ACHN (cell line): Measurements from ENCODE around the gene RAB1A.
"Not testable (repeated sequence)": the region's sequence is repeated elsewhere in the genome, so short reads cannot be mapped to it uniquely, and the experiment has no call there.

Source experiments
- DNase-seq: peaks from one replicate; pipeline ENCODE4 v3.0.0-alpha.2; 2015
- in situ Hi-C: cut with HindIII; loops from 2 replicates; pipeline ENCODE4 v1.10.0; 2017; ENCODE audit warnings: low sequenced_read_pairs, low pct_ligation_motif_present, low pct_unique_long_range_greater_than_20kb

RAB1A gene

DNA sequence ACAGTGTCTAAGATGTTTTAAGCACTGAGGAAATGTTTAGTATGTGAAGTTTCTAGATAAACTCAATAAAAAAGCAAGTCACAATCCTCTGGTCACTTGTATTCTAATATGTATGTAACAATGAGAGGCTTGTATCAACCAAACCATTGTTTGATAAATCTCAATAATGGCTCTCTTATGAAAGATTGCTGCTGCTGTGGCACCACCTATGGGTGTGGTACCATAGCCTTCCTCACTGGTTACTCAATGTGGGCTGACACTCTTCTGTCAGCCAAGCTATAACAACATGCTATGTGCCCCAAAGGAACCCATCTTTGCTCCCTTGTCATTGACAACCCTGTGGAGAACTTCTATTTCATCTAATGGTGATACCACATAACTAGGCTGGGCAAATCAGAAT, 12.6 kb upstream of the RAB1A start:
- in situ Hi-C loops, result no loop called here
- DNase-seq, result no peak

DNA sequence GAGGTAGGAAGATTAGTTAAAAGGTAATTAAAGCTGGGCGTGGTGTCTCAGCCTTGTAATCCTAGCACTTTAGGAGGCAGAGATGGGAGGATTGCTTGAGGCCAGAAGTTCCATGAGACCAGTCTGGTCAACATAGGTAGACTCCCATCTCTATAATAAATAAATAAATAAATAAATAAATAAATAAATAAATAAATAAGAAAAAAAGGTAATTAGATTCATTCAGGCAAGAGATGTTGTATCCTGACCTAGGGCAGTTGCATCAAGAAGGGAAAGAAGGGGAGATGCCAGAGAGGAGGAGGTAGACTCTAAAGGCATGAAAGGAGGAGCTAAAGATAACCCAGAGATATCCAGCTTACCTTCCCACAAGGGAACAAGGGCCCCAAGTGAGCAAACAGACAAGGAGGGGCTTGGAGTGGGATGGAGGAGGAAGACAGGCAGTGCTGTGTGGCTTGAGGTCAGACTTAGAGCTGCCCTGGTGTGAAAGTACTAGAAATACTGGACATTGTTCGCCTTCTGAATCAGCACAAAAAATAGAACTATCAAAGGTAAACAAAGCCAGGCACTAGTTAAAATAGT, 7.4 kb upstream of the RAB1A start:
- in situ Hi-C loops, result no loop called here
- DNase-seq, result no peak

DNA sequence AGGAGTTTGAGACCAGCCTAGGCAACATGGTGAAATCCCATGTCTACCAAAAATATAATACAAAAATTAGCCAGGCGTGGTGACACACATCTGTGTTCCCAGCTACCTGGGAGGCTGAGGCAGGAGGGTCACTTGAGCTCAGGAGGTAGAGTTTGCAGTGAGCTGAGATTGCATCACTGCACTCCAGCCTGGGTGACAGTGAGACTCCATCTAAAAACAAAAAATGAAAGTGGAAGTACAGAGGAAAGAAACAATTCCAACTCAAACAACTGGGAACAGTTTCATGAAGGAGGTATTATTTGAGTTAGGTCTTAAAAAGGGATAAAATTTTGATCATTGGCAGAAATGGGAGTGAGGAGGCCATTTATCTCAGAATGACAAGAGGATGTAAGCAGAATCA, 6.3 kb upstream of the RAB1A start:
- DNase-seq, result no peak
- in situ Hi-C loops, result no loop called here

- in situ Hi-C loops, result no loop called here
- DNase-seq, result no peak
These were observed 4.3 kb upstream of the RAB1A start for GRCh38 chr2:65134158-65134557.

- in situ Hi-C loops, result no loop called here
- DNase-seq, result no peak
These were observed 3.7 kb upstream of the RAB1A start for GRCh38 chr2:65133626-65134025.

DNA sequence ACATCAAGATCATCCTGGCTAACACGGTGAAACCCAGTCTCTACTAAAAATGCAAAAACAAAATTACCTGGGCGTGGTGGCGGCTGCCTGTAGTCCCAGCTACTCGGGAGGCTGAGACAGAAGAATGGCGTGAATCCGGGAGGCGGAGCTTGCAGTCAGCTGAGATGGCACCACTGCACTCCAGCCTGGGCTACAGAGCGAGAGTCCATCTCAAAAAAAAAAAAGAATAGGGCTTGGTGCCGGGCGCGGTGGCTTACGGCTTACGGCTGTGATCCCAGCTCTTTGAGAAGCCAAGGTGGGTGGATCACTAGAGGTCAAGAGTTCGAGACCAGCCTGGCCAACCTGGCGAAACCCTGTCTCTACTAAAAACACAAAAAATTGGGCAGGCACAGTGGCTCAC, 3.0 kb upstream of the RAB1A start:
- in situ Hi-C loops, DNase-seq: not testable (repeated sequence)

DNA sequence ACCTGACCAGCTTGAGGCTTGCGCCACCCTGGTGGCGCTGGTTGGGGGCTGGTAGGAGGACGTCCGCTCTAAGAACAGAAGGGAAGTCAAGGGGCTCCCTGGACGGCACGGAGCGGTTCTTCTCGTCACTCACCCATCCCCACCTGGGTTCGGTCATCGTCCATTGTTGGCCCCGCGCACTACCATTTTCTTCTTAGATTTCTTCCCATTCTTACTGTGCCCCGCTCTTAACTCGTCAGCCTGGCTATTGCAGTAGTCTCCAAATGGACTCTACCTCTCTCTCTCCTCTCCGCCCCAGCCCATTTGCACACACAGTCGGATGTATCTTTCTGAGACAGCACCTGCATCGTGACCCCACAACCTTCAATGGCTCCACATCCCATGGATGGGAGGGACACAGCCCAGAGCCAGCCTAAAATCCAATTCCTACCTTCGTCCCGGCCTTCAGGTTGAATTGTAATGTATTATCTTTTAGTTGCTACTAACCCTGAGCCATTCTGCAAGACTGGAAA, 814 bp upstream of the RAB1A start:
- DNase-seq, result no peak
- in situ Hi-C loops, result no loop called here

GRCh38 chr2:65129286-65129825, 550 bp downstream of the RAB1A start:
- DNase-seq, result peak; percentile 25
- in situ Hi-C loops, result no loop called here

DNA sequence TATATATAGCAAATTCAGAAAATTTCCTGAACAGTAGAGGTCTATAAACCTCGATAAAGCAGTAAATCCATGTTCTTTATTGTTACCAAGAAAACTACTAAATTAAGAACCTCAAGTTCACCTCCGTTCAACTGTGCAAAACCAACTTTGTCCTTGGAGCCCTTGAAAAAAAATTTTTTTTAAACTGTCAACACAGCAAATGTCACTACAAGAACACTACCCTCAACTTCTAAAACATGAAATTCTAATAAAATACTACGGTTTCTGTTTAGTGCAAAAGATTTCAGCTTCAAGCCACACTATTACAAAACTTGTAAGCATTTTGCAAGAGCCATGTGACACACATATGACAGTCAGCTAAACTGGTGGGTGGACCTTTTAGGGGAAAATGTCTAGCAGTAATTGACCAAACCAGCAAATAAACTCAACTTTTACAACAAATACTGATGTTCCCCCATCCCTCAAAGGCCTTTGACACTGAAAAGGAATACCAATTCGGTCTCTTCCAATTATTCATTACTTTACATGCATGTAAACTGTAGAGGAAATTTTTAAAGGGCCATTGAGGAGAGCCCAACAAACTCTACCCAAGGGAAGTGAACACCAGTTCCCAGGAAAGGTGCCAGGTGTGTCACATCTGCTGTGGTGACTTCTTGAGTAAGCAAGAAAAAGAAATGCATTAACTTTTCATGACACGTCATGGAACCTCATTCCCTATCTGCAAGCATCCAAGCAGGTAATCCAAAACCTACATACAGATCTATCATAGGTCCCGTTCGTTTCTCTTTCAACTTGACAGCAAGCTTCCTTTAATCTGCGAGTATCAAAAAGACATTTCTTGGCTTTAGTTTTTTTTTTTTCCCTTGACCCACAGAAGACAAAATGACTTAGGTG, 1.4 kb downstream of the RAB1A start:
- no peak for DNase-seq
- in situ Hi-C loops, result no loop called here

- DNase-seq, in situ Hi-C loops: not testable (repeated sequence)
These were observed 4.4 kb downstream of the RAB1A start for GRCh38 chr2:65125457-65125856.

- in situ Hi-C loops, result no loop called here
- DNase-seq, result no peak
These were observed 7.6 kb downstream of the RAB1A start for GRCh38 chr2:65122313-65122712.

GRCh38 chr2:65120990-65121693, 8.8 kb downstream of the RAB1A start:
- DNase-seq, result no peak
- in situ Hi-C loops, result no loop called here

- in situ Hi-C loops, result no loop called here
- DNase-seq, result no peak
These were observed 13.3 kb downstream of the RAB1A start for GRCh38 chr2:65116645-65117044.

GRCh38 chr2:65114921-65115320, 15.0 kb downstream of the RAB1A start:
- no peak for DNase-seq
- in situ Hi-C loops, result no loop called here

- in situ Hi-C loops, result no loop called here
- no peak for DNase-seq
These were observed 16.1 kb downstream of the RAB1A start for GRCh38 chr2:65113816-65114215.

GRCh38 chr2:65113229-65113628, 16.7 kb downstream of the RAB1A start:
- DNase-seq, result no peak
- in situ Hi-C loops, result no loop called here

DNA sequence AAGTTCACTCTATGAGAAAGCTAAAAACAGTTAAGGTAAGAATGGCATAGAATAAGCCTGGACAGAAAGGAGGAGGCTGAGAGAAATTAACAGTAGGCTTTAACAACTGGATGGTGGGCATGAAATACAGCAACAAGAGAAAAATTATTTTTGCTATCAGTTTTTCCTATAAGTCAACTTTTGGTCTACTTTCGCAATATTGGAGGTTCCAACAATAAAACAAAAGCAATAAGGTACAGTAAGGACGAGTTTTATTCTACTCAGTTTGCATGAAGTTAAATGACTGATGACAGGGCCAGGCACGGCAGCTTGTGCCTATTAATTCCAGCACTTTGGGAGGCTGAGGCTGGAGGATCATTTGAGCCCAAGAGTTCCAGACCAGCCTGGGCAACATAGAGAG, 17.3 kb downstream of the RAB1A start:
- in situ Hi-C loops, result no loop called here
- no peak for DNase-seq

- in situ Hi-C loops, result no loop called here
- DNase-seq, result no peak
These were observed 21.1 kb downstream of the RAB1A start for GRCh38 chr2:65108780-65109179.

DNA sequence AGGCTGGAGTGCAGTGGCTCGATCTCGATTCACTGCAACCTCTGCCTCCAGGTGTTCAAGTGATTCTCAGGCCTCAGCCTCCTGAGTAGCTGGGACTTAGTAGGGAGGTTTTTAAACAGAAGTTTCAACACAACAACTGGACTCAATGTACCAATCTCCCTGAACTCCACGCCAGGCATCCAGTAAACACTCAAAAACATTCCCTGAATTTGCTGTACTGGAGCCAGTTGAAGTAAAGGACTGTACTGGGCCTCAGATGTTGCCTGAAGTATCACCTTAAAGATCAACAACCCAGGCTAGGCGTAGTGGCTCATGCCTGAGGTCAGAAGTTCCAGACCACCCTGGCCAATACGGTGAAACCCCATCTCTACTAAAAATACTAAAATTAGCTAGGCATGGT, 22.4 kb downstream of the RAB1A start:
- DNase-seq, result no peak
- in situ Hi-C loops, result no loop called here
